Parathyroid adenoma (tissue), 2 donors: ENCODE results near the gene FAM50B.

ENCODE experiments used
- H2AFZ ChIP-seq: fragments of 300-600 bp; sonication (generic); one replicate; pipeline ENCODE4 v1.7.0; 2017; ENCODE audit warnings: antibody characterized with exemption, mild to moderate bottlenecking
- H3K27ac ChIP-seq: fragments of 300-600 bp; sonication (generic); one replicate; pipeline ENCODE4 v1.7.0; 2017
- H3K27me3 ChIP-seq: fragments of 300-600 bp; sonication (generic); one replicate; pipeline ENCODE4 v1.7.0; 2017; ENCODE audit warnings: low read length; ENCODE audit not compliant: control insufficient read depth, insufficient read depth
- H3K36me3 ChIP-seq: fragments of 300-600 bp; sonication (generic); one replicate; pipeline ENCODE4 v1.7.0; 2017; ENCODE audit warnings: low read length; ENCODE audit not compliant: control insufficient read depth, insufficient read depth
- H3K4me1 ChIP-seq: fragments of 300-600 bp; sonication (generic); one replicate; pipeline ENCODE4 v1.7.0; 2017; ENCODE audit warnings: control low read depth
- H3K4me2 ChIP-seq: fragments of 300-600 bp; sonication (generic); one replicate; pipeline ENCODE4 v1.7.0; 2017; ENCODE audit warnings: low read length
- H3K4me3 ChIP-seq: fragments of 300-600 bp; sonication (generic); one replicate; pipeline ENCODE4 v1.7.0; 2017; ENCODE audit warnings: low read depth, low read length
- H3K79me2 ChIP-seq: fragments of 300-600 bp; sonication (generic); one replicate; pipeline ENCODE4 v1.7.0; 2017; ENCODE audit warnings: control low read depth
- H3K9ac ChIP-seq: fragments of 300-600 bp; sonication (generic); one replicate; pipeline ENCODE4 v1.7.0; 2017; ENCODE audit warnings: mild to moderate bottlenecking
- H3K9me3 ChIP-seq: fragments of 300-600 bp; sonication (generic); one replicate; pipeline ENCODE4 v1.7.0; 2017; ENCODE audit warnings: low read length; ENCODE audit not compliant: control insufficient read depth
- TF ChIP-seq, protein P1 (sequence below): fragments of 300-600 bp; sonication (generic); IDR thresholded peaks from one replicate; pipeline ENCODE4 v1.7.0; 2017; ENCODE audit warnings: antibody characterized with exemption, mild to moderate bottlenecking
- donor health status: primary hyperparathyroidism.

FAM50B gene

DNA sequence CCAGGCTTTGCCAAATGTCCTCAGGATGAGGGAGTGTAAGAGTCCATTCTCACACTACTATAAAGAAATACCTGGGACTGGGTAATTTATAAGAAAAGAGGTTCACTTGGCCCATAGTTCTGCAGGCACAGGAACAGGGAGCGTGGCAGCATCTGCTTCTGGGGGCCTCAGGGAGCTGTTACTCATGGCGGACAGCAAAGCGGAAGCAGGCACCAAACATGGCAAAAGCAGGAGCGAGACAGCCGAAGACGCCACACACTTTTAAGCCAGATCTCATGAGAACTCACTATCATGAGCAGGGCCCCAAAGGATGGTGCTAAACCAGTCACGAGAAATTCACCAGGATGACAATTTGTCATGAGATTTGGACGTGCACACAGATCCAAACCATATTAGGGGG, 22.8 kb downstream of the FAM50B start:
- Histone ChIP-seq H3K4me3 (no peak overlapping the region), H3K4me2 (no peak overlapping the region), H3K79me2 (no peaks in the 10 kb centered on the region), H3K4me1 (no peaks in the 10 kb centered on the region), H3K36me3 (no peaks in the 10 kb centered on the region), H3K9ac (no peak overlapping the region), H2AFZ (no peak overlapping the region), H3K27ac (no peak overlapping the region), H3K27me3 (no peaks in the 10 kb centered on the region), H3K9me3 (no peaks in the 10 kb centered on the region)
- TF ChIP-seq, protein P1, sequence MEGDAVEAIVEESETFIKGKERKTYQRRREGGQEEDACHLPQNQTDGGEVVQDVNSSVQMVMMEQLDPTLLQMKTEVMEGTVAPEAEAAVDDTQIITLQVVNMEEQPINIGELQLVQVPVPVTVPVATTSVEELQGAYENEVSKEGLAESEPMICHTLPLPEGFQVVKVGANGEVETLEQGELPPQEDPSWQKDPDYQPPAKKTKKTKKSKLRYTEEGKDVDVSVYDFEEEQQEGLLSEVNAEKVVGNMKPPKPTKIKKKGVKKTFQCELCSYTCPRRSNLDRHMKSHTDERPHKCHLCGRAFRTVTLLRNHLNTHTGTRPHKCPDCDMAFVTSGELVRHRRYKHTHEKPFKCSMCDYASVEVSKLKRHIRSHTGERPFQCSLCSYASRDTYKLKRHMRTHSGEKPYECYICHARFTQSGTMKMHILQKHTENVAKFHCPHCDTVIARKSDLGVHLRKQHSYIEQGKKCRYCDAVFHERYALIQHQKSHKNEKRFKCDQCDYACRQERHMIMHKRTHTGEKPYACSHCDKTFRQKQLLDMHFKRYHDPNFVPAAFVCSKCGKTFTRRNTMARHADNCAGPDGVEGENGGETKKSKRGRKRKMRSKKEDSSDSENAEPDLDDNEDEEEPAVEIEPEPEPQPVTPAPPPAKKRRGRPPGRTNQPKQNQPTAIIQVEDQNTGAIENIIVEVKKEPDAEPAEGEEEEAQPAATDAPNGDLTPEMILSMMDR = no peak

DNA sequence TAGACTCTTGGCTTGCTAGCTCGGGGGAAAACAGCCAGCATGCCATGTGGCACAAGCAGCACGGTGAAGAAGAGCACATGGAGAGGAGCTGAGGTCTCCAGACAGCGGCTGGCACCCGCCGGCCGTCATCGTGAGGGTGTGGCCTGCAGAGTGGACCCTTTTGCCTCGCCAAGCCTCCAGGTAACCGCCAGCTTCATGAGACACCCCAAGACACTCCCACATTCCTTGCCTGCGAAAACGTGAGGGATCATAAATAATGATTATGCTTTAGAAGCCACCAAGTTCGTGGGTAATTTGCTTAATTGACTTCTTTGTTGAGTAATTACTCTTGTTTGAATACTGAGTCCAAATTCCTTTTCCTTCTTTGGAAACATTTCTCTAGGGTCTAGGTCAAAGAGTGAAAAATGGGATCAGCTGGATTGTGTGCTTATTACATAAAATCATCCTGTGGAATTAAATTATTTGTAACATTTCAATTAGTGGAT, 23.2 kb downstream of the FAM50B start:
- H3K4me3 ChIP-seq = no peak overlapping the region
- no peak overlapping the region for H3K9ac ChIP-seq
- TF ChIP-seq, protein P1 = no peak
- no peak overlapping the region for H2AFZ ChIP-seq
- no peak overlapping the region for H3K27ac ChIP-seq
- no peaks in the 10 kb centered on the region for H3K36me3 ChIP-seq
- H3K4me1 ChIP-seq = no peaks in the 10 kb centered on the region
- H3K79me2 ChIP-seq = no peaks in the 10 kb centered on the region
- H3K4me2 ChIP-seq = no peak overlapping the region
- H3K9me3 ChIP-seq = no peaks in the 10 kb centered on the region
- H3K27me3 ChIP-seq = no peaks in the 10 kb centered on the region

DNA sequence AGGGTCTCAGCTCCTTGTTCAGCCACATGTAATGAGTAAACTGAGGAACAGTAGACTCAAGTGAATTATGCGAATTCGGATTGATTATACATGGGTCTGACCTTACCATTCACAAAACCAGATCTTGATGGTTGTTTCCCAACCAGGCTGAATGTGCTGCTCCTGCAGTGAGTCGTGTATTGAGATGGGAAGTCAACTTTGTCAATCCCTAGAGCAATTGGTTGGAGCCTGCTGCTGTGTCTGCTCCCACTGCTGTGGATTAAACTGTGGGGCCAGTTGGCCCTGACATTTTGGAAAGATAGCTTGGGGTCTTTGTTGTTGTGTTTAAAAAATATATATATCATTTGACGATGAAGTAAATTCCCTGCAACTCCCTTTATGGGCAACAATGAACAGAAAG, 23.9 kb downstream of the FAM50B start:
- H3K36me3 ChIP-seq = no peaks in the 10 kb centered on the region
- no peak overlapping the region for H3K4me3 ChIP-seq
- no peak overlapping the region for H3K27ac ChIP-seq
- no peak overlapping the region for H2AFZ ChIP-seq
- H3K9me3 ChIP-seq = no peaks in the 10 kb centered on the region
- no peak overlapping the region for H3K4me2 ChIP-seq
- no peak overlapping the region for H3K9ac ChIP-seq
- H3K79me2 ChIP-seq = no peaks in the 10 kb centered on the region
- H3K4me1 ChIP-seq = no peaks in the 10 kb centered on the region
- H3K27me3 ChIP-seq = no peaks in the 10 kb centered on the region
- TF ChIP-seq, protein P1 = no peak

DNA sequence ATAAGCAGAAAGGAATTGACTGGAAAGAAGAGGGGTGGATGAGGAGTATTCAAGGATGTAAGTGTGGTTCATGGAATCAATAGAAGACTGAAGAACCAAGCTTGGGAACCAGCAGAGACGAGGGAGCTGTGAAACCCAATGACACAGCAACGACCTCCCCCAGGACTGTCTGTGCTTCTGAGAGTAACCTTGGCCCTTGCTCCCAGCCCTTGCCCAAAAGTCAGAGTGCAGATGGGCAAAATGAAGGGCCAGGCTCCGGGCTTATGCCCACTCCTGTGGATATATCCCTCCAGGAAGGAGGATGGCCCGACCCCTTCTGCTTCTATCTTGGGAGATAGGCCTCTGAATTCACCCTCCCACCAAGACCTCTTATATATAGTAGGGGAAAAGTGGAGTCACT, 24.9 kb downstream of the FAM50B start:
- Histone ChIP-seq H3K79me2 (no peaks in the 10 kb centered on the region), H3K9me3 (no peaks in the 10 kb centered on the region), H2AFZ (no peak overlapping the region), H3K4me3 (no peak overlapping the region), H3K27me3 (no peaks in the 10 kb centered on the region), H3K4me2 (no peak overlapping the region), H3K27ac (no peak overlapping the region), H3K36me3 (no peaks in the 10 kb centered on the region), H3K9ac (no peak overlapping the region), H3K4me1 (no peaks in the 10 kb centered on the region)
- TF ChIP-seq, protein P1 = no peak

DNA sequence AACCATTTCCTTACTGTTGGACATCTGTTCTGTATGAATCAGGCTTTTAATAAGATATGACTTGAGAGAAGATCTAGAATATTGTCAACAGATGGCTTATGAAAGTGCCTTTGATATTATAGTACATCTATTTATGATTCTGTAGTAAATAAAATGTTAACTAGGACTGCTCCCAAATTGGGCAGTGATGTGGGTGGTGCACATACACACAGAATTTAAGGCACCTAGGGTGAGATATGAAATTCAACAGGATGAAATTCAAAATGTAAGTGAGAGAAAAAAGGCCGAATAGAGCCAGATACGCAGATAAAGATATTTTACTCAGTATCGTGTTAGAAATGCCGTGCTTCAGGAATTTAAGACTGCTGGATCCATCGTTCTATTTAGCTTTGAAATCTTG, 26.3 kb downstream of the FAM50B start:
- H3K27ac ChIP-seq = no peak overlapping the region
- no peak overlapping the region for H3K4me2 ChIP-seq
- H3K4me1 ChIP-seq = no peaks in the 10 kb centered on the region
- no peak overlapping the region for H2AFZ ChIP-seq
- H3K9me3 ChIP-seq = no peaks in the 10 kb centered on the region
- no peaks in the 10 kb centered on the region for H3K79me2 ChIP-seq
- H3K4me3 ChIP-seq = no peak overlapping the region
- no peak overlapping the region for H3K9ac ChIP-seq
- H3K27me3 ChIP-seq = no peaks in the 10 kb centered on the region
- TF ChIP-seq, protein P1 = no peak
- H3K36me3 ChIP-seq = no peaks in the 10 kb centered on the region
